GM18909 (cell line): ENCODE results near the gene SEPTIN2.
"Not testable (repeated sequence)": the region's sequence is repeated elsewhere in the genome, so short reads cannot be mapped to it uniquely, and the experiment has no call there.

Experiments
- ATAC-seq: cut with Tn5 transposase; IDR thresholded peaks from one replicate; pipeline ENCODE4 v1.9.1; 2021; ENCODE audit warnings: mild to moderate bottlenecking; ENCODE audit not compliant: unreplicated experiment, poor library complexity

The SEPTIN2 gene

GRCh38 chr2:241375300-241375699 is 59.6 kb downstream of the SEPTIN2 start:
- ATAC-seq: no peak

GRCh38 chr2:241376808-241377207 is 61.1 kb downstream of the SEPTIN2 start:
- ATAC-seq: no peak

GRCh38 chr2:241378816-241379215 is 63.1 kb downstream of the SEPTIN2 start:
- no peak for ATAC-seq

GRCh38 chr2:241379481-241380480 is 64.1 kb downstream of the SEPTIN2 start:
- no peak for ATAC-seq

GRCh38 chr2:241381872-241382271 is 66.1 kb downstream of the SEPTIN2 start:
- no peak for ATAC-seq

- ATAC-seq: not testable (repeated sequence)
These were observed 69.7 kb downstream of the SEPTIN2 start for GRCh38 chr2:241385450-241385849.

GRCh38 chr2:241386519-241386918 is 70.8 kb downstream of the SEPTIN2 start:
- no peak for ATAC-seq

GRCh38 chr2:241389697-241390096 is 74.0 kb downstream of the SEPTIN2 start:
- no peak for ATAC-seq

- peak; percentile 53 for ATAC-seq
These were observed 74.8 kb downstream of the SEPTIN2 start for GRCh38 chr2:241390301-241391206.

GRCh38 chr2:241391892-241392665 is 76.4 kb downstream of the SEPTIN2 start:
- ATAC-seq: no peak

GRCh38 chr2:241392753-241393152 is 77.0 kb downstream of the SEPTIN2 start:
- ATAC-seq: not testable (repeated sequence)

GRCh38 chr2:241393524-241394196 is 77.9 kb downstream of the SEPTIN2 start:
- ATAC-seq: no peak

GRCh38 chr2:241396809-241397208 is 81.1 kb downstream of the SEPTIN2 start:
- ATAC-seq: not testable (repeated sequence)

GRCh38 chr2:241399941-241400922 is 84.5 kb downstream of the SEPTIN2 start:
- ATAC-seq: no peak
